Left forelimb (tissue), 1 donor: Measurements from ENCODE around the gene ILRUN.
"Not testable (repeated sequence)": the region's sequence is repeated elsewhere in the genome, so short reads cannot be mapped to it uniquely, and the experiment has no call there.

Experiments
- DNase-seq: peaks from one replicate; pipeline ENCODE4 v3.0.0-alpha.2; 2018; ENCODE audit warnings: low spot score

The ILRUN gene

GRCh38 chr6:34697544-34697836 is 923 bp upstream of the ILRUN start:
- no peak for DNase-seq

DNA sequence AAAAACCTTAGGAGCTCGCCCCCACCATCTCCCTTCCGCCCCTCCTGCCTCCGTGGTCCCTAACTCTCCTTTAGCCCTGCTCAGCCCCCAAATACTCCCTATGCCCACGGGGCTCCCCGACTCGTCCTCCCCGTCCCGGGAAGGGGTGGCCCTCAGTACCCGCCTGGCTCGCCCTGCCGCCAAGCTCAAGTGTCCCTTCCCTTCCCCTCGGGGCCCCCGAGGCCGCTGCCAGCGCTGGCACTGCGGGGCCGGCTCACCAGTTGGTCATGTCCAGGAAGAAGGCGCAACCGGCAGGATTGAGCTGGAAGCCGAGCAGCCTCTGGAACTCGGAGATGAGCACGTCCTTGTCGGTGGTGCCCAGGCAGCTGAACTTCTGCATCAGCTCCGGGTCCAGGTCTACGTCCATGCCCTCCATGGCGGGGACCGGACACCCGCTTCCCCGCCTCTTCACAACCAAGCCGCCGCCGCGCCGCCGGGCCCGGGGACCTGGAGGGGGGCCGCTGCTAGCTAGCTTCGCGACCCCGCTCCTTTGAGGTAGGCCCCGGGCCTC is 303 bp downstream of the ILRUN start:
- DNase-seq, result no peak

DNA sequence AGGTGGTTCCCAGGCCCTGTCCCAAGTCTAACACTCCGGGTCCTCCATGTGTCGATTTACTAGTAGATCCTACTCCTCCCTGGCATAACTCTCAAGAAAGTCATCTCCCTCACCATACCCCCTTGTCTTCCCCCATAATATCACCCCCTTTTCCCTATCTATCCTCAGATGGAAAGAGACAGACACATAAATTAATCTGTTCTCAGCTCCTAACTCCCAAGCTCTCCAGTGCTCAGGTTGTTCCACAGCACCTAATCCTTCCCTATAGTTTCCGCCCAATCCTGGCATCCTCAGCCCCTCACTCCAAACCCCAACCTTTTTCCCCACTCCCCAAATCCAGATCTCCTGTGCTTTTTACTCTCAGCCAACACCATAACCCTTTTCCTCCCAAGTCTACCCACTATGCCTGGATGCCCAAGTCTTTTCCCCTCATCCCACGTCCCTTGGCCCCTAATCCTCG is 808 bp downstream of the ILRUN start:
- no peak for DNase-seq

- DNase-seq, result no peak
These were observed 4.3 kb downstream of the ILRUN start for GRCh38 chr6:34692280-34692679.

GRCh38 chr6:34689742-34690141 is 6.8 kb downstream of the ILRUN start:
- no peak for DNase-seq

- DNase-seq, result no peak
These were observed 7.6 kb downstream of the ILRUN start for GRCh38 chr6:34688956-34689355.

DNA sequence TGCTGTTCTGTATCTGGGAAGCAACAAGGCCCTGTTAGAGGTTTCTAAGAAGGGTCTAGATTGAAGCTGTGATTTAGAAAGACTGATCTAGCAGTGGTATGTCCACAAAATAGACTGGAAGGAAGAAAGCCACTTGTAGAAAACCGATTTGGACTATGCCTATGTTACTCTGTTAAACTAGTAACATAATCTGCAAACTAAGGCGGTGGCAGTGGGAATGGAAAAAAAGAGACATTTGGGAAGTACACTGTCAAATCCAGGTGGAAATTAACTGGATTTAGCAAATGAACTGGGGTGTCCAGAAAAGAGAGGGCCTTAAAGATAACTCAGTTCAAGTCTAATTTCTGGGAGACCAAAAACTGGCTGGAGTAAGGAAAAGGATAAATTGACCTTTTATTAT is 11.6 kb downstream of the ILRUN start:
- DNase-seq, result no peak

DNA sequence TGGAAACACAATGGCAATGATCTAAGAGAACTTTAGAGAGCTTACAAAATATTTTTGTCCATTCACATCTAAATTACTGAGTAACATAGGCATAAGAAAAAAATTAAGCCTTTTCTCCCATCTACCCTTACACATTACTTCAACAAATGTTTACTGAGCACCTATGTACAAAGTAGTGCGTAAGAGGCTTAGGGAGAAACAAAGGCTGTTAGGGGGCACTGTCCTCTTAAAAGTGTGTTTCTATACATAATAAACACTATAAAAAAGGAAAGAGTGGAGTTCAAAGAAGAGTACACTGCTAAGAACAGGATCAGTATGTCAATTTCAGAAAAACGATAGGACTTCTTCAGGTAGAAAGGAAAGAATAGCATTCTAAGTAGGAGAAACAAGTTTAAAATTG is 12.2 kb downstream of the ILRUN start:
- DNase-seq, result no peak

DNA sequence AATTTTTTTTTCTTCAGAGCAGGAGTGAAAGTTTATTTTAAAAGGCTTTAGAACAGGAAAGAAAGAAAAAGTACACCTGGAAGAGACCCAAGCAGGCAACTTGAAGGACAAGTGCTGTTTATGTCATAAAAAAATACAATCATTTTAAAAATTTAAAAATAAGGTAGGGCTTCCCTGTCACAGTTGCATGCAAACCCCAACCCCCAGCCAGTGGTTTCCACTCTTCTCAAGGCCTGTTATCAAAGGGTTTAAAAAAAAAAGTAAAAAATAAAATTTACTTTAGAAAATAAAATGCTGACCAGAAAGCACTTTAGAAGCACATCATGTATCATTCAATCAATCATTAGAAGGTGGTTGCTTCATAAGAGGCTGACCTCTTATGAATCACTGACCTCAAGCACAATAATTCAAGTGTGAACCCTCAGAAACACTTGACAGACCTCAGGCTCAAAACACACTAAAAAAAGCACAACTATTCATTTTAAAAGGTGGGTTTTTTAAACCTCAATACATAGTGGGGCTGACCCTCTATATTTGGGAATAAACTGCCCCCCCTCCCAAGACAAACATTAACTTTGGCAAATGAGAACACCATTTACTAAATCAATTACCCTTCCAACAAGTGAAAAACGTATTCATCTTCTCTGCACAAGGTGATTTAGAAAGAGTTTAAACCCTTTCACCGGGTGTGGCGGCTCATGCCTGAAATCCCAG is 15.6 kb downstream of the ILRUN start:
- DNase-seq, result no peak

- DNase-seq, result not testable (repeated sequence)
These were observed 16.3 kb downstream of the ILRUN start for GRCh38 chr6:34680313-34680712.

- DNase-seq, result no peak
These were observed 16.9 kb downstream of the ILRUN start for GRCh38 chr6:34679552-34680253.

DNA sequence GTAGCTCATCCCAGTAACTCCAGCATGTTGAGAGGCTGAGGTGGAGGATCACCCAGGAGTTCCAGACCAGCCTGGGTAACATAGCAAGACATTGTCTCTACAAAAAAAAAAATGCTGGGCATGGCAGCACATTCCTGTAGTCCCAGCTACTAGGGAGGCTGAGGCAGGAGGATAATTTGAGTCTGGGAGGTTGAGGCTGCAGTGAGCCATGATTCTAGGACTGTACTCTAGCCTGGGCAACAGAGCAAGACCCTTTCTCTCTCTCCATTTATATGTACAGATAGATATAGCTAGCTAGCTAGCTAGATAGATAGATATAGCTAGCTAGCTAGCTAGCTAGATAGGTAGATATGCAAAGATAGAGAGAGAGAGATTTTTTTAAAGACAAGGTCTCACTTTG is 20.4 kb downstream of the ILRUN start:
- DNase-seq, result no peak

- DNase-seq, result not testable (repeated sequence)
These were observed 21.6 kb downstream of the ILRUN start for GRCh38 chr6:34674930-34675329.

- no peak for DNase-seq
These were observed 22.3 kb downstream of the ILRUN start for GRCh38 chr6:34674268-34674639.

- no peak for DNase-seq
These were observed 23.5 kb downstream of the ILRUN start for GRCh38 chr6:34673064-34673463.

DNA sequence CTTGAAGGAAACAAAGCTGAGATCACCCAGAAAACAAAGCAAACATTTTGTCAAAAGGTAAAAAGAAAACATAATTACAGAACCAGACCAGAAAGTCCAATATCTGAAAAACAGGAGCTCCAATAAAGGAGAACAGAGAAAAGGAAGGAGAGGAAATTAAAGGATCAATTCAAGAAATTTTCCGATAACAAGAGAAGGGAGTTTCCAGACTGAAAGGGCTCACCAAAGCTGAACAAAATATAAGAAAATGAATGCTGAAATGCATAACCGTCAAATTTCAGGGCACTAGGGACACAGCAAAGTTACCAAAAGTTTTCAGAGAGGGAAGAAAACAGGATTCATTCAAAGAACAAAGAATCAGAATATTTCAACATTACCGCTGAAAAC is 23.9 kb downstream of the ILRUN start:
- no peak for DNase-seq

DNA sequence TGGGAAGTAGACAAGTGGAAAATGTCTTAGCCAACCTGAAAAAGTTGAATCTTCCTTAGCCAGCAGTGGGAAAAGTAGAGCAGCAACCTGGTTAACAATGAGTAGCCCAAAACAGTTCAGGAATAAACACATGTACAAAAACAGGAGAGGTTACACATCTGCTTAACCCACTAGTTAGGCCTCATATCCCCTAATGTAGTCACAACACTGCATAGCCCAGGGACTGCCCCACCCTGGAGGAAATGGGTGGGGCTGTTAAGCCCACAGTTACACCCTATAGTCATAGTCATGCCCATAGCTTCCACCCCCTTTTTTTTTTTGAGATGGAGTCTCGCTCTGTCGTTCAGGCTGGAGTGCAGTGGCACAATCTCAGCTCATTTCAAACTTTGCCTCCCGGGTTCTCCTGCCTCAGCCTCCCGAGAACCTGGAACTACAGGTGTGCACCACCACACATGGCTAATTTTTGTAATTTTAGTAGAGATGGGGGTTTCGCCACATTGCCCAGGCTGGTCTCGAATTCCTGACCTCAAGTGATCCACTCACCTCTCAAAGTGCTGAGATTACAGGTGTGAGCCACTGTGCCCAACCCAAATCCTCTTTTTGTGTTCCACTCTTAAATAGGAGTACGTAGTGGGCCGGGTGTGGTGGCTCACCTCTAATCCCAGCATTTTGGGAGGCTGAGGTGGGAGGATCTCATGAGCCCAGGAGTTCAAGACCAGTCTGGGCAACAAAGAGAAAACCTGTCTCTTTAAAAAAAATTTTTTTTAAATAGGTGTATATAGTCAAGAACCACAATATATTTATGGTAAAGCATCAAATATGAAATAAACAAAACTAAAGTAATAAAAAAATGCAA is 24.5 kb downstream of the ILRUN start:
- DNase-seq, result no peak

DNA sequence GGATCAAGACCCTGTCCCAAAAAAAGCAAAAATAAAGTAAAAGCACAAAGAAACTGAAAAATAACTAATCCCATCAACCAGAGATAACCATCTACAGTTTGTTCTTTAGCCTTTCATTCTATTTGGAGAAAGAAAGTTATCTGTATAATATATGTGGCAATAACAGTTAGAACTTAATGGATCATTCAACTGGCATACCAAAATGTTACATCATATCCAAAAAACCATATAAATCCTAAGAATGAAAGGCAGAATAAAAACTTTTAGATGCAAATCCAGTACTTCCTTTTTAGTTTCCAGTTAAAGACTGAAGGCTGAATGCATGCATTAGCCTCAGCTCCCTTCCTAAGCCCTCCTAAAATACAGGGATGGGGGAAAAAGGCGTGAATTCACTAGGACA is 25.2 kb downstream of the ILRUN start:
- no peak for DNase-seq

DNA sequence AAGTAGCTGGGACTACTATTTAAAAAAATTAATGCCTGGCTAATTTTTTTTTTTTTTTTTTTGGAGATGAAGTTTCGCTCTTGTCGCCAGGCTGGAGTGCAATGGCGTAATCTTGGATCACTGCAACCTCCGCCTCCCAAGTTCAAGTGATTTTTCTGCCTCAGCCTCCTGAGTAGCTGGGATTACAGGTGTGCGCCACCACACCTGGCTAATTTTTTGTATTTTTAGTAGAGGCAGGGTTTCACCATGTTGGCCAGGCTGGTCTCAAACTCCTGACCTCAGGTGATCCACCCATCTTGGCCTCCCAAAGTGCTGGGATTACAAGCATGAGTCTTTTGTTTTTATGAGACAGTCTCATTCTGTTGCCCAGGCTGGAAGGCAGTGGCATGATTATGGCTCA is 27.8 kb downstream of the ILRUN start:
- not testable (repeated sequence) for DNase-seq

GRCh38 chr6:34667481-34668238 is 28.9 kb downstream of the ILRUN start:
- no peak for DNase-seq

GRCh38 chr6:34665019-34665418 is 31.5 kb downstream of the ILRUN start:
- DNase-seq, result no peak
